HG03521 (cell line): ENCODE data around the gene HDLBP.

Experiments
- ATAC-seq: cut with Tn5 transposase; IDR thresholded peaks from one replicate; pipeline ENCODE4 v1.9.1; 2021; ENCODE audit warnings: mild to moderate bottlenecking, moderate library complexity; ENCODE audit not compliant: unreplicated experiment

Gene HDLBP

DNA sequence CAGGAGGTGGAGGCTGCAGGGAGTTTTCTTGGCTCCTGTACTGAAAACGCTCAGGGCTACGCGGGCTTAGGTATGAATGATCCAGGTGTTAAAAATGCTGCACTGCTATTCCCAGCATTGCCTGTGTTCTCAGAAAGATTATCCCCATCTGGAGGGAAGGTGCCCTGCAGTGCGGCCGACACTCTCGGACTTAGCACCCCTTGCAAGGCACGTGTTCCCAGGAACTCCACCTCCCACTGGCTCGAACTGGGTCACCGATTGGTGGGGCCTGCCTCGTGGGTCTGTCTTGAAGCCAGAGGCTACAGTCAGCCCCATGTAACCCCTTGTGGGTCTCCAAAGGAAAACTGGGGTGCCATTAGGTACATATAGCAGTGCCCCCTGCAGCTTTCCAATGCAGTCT lies 101.3 kb downstream of the HDLBP start:
- no peak for ATAC-seq

DNA sequence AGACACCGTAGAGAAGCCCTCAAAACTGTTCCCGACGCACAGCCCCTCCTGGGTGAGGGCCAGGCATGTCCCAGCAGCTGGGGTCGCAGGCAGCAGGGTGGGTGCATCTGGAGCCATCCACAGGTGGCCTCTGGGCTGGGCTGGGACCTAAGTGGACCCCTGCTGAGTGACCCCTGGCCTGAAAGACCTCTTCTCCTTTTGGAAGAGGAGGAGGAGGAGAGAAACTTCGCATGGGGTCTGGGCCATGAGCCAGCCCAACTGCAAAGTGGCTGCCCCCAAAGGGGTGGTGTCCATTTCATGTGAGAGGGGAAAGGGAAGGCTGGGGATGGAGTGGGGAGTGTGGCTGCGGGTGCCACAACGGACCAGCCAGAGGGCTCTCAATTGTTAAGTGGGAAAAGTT lies 101.9 kb downstream of the HDLBP start:
- no peak for ATAC-seq

DNA sequence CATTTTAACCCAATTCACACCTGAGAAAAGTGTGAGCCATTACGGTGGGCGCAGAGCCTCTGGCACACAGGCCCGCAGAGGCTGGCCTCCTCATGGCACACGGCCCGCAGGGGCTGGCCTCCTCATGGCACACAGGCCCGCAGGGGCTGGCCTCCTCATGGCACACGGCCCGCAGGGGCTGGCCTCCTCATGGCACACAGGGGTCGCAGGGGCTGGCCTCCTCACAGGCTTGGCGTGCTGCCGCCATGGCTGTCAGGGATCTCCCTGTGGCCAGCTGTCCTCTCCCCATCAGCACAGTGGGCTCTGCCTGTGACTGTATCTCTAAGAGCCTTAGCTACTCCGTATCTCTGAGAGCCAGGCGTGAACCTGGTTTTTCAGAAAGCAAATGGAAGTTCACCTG lies 102.4 kb downstream of the HDLBP start:
- ATAC-seq = no peak

DNA sequence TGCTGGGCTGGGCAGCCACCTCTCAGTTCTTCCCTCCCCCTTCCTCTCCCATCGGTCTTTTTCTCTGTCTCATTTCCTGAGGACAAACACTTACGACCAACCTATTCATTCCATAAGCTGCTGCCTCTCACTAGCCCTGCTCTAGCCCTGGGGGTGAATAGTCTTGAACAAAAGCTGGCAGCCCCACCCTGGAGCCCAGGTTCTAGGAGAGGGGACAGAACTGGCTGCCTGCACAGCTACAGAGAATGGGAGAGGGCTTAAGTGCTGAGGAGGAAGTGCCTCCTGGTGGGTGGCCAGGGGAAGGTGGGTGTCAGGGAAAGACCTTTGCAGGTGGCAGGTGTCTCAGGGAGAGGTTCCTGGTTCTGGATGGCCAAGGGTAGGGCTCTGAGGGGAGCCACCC lies 104.2 kb downstream of the HDLBP start:
- ATAC-seq = no peak

DNA sequence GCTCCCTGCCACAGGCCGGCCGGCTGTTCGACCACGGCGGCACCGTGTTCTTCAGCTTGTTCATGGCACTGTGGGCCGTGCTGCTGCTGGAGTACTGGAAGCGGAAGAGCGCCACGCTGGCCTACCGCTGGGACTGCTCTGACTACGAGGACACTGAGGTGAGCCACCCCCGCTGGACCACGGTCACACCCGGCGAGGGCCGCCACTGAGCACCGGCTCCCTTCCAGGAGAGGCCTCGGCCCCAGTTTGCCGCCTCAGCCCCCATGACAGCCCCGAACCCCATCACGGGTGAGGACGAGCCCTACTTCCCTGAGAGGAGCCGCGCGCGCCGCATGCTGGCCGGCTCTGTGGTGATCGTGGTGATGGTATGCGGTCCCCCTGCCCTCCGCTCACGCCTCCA lies 106.2 kb downstream of the HDLBP start:
- no peak for ATAC-seq

DNA sequence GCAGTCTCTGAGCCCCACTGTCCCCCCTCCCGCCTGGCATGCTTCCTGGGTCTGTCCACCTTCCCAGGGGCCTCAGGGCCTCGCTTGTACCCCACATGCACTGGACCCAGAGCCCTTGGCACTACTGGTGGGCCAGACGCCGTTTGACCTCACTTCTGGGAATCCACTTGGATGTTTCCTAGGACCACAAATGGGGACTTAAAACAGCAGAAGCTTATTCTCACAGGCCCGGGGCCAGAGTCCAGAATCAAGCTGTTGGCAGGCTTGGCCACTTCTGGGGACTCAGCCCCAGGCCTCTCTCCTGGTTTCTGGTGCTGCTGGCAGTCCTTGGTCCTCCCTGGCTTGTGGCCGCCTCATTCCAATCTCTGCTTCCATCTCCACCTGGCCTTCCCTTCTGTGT lies 107.4 kb downstream of the HDLBP start:
- ATAC-seq = no peak

DNA sequence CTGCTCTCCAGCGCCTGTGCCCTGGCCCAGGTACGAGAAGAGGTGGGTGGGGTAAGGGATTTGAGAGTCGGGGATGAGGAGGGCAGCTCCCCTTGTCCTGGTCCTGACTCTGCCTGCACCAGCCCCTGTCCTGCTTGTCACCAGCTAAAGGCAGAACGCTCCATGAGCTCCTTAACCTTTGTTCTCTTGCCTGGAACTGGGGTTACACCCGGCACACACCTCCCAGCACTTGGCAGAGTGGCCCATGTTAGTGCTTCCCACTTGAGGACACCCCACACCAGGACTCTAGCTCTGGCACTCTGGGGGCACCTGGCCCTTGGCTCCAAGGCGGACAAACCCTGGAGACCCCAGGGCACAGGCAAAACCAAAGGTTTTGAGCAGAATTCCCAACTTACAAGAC lies 107.8 kb downstream of the HDLBP start:
- ATAC-seq = no peak

DNA sequence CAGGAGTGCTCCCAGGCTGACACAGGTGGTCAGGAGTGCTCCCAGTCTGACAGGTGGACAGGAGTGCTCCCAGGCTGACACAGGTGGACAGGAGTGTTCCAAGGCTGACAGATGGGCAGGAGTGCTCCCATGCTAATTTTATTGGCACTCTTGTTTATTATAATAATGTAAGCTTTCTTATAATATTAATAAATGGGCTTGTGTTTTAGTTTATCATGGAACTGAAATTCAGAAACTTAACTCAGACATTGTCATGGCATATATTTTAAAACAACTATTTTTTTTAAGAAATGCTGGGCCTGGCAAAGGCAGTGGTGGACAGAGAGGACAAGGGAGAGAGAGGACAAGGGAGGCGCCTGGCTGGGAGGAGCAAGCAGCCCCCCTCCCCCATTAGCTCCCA lies 108.3 kb downstream of the HDLBP start:
- ATAC-seq = no peak

DNA sequence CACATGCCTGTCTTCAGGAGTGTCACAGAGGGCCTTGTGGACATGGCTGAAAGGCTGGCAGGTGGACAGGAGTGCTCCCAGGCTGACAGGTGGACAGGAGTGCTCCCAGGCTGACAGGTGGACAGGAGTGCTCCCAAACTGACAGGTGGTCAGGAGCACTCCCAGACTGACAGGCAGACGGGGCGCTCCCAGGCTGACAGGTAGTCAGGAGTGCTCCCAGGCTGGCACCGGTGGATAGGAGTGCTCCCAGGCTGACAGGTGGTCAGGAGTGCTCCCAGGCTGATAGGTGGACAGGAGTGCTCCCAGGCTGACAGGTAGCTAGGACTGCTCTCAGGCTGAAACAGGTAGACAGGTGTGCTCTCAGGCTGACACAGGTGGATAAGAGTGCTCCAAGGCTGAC lies 110.4 kb downstream of the HDLBP start:
- ATAC-seq = no peak

DNA sequence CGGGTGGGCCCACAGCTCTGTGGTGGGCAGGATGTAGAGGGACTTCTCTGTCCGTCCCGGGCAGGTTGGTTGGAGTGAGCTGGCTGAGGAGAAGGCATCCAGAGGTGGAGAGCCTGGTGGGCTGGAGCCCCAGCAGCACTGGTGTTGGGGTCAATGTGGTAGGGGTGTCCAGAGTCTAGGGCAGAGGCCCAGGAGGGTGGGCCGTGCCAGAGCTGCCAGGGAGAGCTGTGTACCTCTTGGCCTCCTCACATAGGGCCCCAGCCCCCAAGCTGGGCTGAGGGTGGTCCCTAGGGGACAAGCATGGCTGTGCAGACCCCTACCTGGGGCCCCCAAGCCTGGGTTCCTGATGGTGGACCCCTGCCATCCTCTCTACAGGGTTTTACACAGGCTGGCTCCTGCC lies 111.0 kb downstream of the HDLBP start:
- no peak for ATAC-seq

DNA sequence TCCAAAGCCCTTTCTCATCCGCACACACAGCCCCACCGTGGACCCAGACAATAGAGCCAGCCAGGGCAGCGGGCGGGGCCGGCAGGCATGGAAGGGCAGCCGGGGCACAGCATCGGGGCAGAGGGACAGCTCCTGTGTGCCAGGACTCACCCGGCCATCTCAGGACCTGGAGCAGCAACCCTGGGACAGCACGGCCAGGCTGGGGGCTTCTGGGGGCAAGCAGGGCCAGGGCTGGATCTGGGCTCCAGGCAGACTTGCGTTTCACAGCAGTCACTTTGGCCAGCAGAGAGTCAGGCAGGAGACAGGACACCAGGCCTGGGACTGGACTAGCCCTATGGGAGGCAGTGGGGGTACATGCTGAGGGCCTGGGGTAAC lies 111.5 kb downstream of the HDLBP start:
- ATAC-seq = no peak

DNA sequence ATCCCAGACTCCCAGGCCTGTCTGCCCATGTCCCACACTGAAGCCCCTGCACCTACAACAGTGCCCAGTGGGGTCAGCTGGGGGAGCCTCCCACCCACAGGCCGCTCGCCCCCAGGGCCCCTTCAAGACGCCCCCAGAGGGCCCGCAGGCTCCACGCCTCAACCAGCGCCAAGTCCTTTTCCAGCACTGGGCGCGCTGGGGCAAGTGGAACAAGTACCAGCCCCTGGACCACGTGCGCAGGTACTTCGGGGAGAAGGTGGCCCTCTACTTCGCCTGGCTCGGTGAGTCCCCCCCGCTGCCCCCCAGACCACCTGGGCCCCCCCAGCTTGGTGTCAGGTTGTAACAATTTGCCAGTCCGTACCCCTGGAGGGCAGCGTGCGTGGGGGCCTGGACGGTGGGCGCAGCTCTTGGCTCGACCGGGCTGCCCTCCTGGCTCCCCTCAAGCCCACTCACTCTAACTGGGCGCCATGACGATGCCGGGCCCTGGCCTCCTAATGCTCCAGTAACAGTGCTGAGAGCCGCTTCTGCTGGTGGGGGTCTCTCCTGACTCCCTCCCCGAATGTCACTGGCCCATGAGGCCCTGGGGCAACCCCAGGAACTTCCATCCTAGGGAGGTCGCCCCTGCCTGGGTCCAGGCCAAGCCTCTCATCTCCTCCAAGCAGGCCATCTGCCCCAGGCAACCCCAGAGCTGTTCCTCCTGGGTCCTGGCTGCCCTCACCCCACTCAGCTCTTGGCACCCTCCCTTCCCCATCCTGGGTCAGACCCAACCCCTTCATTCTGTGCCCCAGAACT lies 112.1 kb downstream of the HDLBP start:
- no peak for ATAC-seq

DNA sequence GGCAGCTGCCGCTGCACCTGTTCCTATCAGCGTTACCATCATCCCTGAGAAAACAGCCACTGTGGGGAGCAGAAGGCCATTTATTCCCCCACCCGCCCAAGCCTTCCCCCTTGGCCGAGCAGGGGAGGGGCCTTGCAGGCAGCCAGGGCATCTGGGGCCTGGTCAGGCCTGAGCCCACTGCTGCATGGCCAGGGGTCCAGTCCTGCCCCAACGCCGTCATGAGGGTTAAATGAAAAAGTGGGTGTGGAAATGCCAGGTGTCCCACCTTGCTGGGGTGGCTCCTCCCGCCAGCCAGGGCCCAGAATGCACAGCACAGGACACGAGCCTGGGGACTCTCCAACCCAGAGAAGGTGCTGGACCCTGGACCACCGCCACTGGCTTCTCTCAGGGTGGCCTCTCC lies 112.8 kb downstream of the HDLBP start:
- ATAC-seq = no peak

DNA sequence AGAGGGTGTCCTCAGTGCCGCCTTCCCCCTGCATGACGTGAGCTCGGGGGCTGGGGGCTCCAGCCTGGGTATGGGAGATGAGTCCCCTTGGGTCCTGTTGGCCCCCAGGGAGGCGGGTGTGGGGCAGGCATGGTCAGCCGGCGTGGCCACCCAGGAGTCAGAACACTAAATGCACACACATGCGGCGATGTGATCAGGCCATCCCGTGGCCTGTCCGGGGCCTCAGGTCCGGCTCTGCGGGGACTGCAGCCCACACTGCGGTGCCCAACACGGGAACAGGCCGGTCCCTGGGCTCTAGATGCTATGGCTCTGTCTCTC lies 113.2 kb downstream of the HDLBP start:
- no peak for ATAC-seq

DNA sequence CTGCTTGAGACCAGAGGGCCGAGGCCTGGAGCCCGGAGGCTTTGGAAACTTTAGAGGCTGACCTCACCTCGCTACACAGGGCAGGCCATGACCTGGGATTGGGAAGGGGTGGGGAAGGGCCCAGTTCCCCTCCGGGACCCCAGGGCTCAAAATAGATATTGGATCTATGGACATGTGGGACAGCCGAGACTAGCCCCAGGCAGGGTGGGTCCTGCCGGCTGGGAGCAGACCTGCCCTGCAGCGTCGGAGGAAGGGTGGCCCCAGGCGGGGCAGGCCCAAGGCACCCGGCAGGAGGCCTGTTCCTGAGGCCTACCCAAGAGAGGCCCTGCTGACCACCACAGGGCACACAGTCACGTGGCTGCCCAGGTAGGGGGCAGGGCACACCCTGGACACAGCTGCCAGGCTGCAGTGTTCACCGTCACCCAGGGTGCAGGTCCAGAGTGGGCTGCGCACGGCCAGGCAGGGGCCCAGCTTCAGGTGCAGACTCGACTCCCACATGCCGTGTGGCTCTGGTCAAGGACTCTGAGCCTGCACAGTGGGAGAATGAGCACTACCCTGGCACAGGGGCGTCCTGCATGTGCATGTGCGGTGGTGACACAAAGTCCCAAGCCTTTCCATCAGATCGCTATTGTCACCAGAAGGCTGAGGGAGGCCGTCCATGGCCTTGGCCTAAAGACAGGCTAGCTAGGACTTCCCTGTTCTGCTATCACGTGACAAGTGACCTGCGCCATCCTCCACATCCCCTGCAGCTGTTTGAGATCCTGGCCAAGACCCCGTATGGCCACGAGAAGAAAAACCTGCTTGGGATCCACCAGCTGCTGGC lies 113.8 kb downstream of the HDLBP start:
- ATAC-seq = no peak

DNA sequence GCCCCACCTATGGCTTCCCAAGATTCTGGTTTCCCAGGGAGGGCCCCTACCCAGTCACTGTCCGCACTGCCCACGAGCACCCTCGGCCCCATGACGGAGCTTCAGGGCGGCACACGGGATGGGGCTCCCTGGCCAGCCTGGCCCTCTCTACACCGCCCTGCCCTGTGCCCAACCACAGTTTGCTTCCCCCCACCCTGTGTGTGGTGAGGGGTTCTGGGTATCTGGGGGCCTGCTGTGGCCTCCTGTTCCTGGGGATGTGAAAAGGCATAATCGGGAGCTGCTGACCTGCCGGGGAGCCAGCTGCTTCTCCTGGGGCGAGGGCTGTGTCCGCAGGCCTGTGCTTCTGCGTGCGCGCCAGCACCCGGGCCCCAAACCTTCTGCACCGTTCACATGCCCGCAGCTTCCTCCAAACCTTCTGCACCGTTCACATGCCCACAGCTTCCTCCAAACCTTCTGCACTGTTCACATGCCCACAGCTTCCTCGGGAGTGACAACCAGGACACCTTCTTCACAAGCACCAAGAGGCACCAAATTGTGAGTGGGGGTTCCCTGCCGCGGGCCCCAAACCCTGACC lies 114.6 kb downstream of the HDLBP start:
- ATAC-seq = no peak

DNA sequence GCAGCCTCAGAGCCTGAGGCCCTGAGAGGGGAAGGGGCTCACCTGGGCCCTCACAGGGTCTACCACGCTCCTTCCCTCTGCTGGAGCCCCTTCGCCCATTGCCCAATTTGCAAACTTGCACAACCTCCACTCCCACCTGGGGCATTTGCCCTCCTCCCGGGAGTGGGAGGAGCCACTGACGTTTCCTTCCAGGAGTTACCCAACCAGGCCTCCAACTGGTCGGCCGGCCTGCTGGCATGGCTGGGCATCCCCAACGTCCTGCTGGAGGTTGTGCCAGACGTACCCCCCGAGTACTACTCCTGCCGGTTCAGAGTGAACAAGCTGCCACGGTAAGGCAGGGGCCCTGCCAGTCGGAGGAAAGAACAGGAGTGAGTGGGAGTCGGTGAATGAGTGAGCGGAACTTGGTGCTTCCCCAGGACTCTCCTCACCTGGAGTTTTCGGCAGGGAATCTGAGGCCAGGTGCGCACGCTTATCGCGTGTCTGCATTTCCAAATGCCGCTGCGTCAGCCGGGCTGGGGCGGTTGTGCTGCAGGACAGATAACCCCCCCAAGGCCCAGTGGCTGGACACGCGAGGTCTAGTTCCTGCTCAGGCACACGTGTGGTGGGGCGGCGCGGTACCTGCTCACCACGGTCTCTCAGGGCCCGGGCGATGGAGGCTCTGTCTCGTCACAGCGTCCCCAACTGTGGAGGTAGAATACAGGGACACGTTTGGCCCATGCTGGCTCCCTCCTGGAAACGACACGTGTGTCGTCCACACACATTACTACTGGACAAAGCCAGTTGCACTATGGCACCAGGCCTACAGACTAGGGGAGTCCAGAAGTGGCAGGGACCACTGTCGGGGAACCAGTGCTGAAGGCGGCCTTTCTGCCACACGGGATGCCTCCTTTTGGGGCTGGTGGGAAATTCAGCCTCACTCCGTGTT lies 115.3 kb downstream of the HDLBP start:
- no peak for ATAC-seq

DNA sequence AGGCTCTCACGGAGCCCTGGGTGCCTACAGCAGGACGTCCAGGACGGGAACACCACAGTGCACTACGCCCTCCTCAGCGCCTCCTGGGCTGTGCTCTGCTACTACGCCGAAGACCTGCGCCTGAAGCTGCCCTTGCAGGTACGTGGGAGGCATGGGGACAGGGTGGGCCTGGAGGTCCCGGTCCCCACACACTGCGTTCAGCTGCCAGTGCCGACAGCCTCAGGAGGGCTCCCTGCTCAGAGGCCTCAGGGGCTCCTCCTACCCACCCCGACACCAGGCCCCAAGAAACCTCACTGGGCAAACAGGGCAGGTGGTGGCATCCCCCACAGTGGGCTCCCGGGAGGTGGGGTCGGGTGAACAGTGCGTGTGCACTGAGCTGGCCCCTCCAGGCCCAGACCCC lies 116.2 kb downstream of the HDLBP start:
- ATAC-seq = no peak

DNA sequence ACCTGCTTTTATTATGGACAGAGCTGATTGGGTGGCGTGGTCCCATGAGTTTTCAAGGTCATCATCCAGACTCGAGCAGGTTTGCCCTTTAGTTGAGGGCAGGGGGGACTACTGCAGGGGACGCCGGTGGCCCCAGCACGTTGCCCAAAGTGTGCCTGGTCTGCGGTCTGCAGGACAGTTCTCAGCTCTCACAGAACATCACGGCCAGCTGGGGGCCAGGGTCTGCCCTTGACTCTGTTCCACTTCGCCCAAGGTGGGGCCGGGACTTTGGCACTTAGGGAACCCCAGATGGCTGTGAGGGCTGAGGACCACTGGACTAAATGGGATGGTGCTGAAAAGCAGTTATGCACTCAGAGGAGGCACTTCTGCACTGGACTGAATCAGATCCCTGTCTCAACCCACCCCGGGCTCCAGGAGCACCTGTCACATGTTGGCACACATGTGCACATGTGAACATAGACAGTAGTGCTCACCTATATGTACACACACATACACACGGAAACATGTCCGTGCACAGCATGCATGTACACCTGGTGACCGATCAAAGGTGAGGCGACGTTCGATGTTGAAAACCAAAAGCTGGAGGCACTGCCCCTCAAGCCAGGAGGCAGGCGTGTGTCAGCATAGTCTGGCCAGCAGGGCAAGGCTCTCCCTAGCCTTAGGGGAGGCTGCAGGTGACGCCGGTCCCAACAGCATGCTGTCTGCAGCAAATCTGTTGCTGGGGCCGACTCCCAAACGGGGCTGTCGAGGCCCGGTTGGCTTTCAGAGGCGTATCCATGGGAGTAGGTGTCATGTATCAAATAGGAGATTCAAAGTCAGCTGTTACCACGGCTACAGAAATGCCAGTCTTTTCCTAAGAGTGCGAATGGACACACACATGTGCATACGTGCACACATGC lies 116.8 kb downstream of the HDLBP start:
- ATAC-seq = no peak

DNA sequence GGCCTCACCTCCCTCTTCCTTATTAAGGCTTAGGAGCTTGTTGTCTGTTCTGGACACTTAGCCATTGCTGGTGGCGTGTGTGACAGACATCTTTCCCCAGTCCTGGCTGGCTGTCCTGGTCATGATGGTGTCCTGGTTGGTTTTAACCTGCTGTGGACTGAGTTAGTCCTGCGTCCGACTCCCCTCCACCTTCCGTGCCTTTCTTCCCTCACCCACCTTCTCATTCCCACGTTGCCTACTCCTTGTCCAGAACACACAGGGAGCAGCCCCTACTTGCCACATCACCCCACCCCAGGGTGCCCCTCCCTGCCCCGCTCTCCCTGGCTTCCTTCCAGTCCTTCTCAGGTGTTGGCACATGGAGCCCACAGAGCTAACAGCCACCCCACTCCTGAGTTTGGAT lies 117.5 kb downstream of the HDLBP start:
- ATAC-seq = no peak
